Loucy (cell line): ENCODE results near the gene ATXN7L1.

Source experiments
- H2AFZ ChIP-seq: fragments of 200-600 bp; sonication (generic); 2 replicates; pipeline ENCODE4 v1.6.0; 2016; ENCODE audit warnings: antibody characterized with exemption, mild to moderate bottlenecking, low read length, moderate library complexity
- H3F3A ChIP-seq: fragments of 200-600 bp; 2 replicates; pipeline ENCODE4 v1.6.0; 2016; ENCODE audit warnings: antibody characterized with exemption, low read depth, mild to moderate bottlenecking
- H3K27me3 ChIP-seq: fragments of 200-600 bp; sonication (generic); 2 replicates; pipeline ENCODE4 v1.6.1; 2014; ENCODE audit warnings: low read length, mild to moderate bottlenecking; ENCODE audit not compliant: insufficient read depth, poor library complexity, severe bottlenecking
- H3K36me3 ChIP-seq: fragments of 200-600 bp; sonication (generic); 2 replicates; pipeline ENCODE4 v1.6.1; 2016; ENCODE audit warnings: low read length; ENCODE audit not compliant: insufficient read depth
- H3K4me1 ChIP-seq: fragments of 200-600 bp; sonication (generic); 2 replicates; pipeline ENCODE4 v1.5.1; 2014; ENCODE audit warnings: low read length, mild to moderate bottlenecking; ENCODE audit not compliant: insufficient read depth, poor library complexity, severe bottlenecking
- H3K4me2 ChIP-seq: fragments of 200-600 bp; sonication (generic); 2 replicates; pipeline ENCODE4 v1.6.0; 2014; ENCODE audit warnings: antibody characterized with exemption, low read length, low read depth, mild to moderate bottlenecking; ENCODE audit not compliant: poor library complexity, severe bottlenecking
- H3K4me3 ChIP-seq: fragments of 200-600 bp; sonication (generic); 2 replicates; pipeline ENCODE4 v1.5.1; 2014; ENCODE audit warnings: low read length, mild to moderate bottlenecking, mixed read lengths; ENCODE audit not compliant: poor library complexity, severe bottlenecking
- H3K79me2 ChIP-seq: fragments of 200-600 bp; sonication (generic); 2 replicates; pipeline ENCODE4 v1.6.1; 2014; ENCODE audit warnings: low read length; ENCODE audit not compliant: insufficient read depth
- H3K9ac ChIP-seq: fragments of 200-600 bp; sonication (generic); 2 replicates; pipeline ENCODE4 v1.6.0; 2014; ENCODE audit warnings: mild to moderate bottlenecking, low read depth, low read length, moderate library complexity; ENCODE audit not compliant: poor library complexity, severe bottlenecking
- H3K9me2 ChIP-seq: fragments of 200-600 bp; sonication (generic); replicated peaks from 2 replicates; pipeline ENCODE4 v1.6.1; 2016; ENCODE audit warnings: low read depth, low read length, mixed read lengths
- H3K9me3 ChIP-seq: fragments of 200-600 bp; sonication (generic); 2 replicates; pipeline ENCODE4 v1.6.1; 2014; ENCODE audit warnings: mild to moderate bottlenecking, antibody characterized with exemption, low read length, low read depth; ENCODE audit not compliant: insufficient read depth
- H4K20me1 ChIP-seq: fragments of 200-600 bp; sonication (generic); 2 replicates; pipeline ENCODE4 v1.6.0; 2014; ENCODE audit warnings: antibody characterized with exemption, low read length, mild to moderate bottlenecking; ENCODE audit not compliant: insufficient read depth, poor library complexity, severe bottlenecking
- EZH2phosphoT487 ChIP-seq: fragments of 200-600 bp; IDR thresholded peaks from 2 replicates; pipeline ENCODE4 v1.6.1; 2018; ENCODE audit warnings: antibody characterized with exemption, mild to moderate bottlenecking, moderate library complexity, borderline replicate concordance
- TF ChIP-seq, protein P1 (sequence below): fragments of 200-600 bp; sonication (generic); conservative IDR thresholded peaks from 2 replicates; pipeline ENCODE4 v1.5.1; 2014; ENCODE audit warnings: mild to moderate bottlenecking, antibody characterized with exemption, low read length

ATXN7L1 gene

DNA sequence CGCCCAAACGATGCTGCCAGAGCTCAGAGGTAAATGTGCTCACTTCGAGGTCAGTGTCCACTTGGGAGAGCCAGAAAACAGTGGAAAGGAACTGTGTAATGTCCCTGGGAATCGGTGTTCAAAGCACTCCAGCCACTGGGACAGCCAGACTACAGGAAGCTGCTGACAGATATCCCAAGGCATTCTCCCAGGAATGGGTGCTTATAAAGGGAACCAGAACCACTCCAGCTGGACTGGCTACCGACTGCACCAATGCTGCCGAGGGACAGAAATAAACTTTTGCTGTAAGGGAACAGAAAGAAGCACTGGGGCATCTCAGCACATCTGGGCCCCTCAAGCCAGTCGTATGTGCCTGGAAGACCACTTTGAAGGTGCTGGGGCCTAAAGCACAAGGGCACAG is 76.7 kb downstream of the ATXN7L1 start:
- no peak overlapping the region for H3K9ac ChIP-seq
- no peaks in the 10 kb centered on the region for H3K27me3 ChIP-seq
- H3K79me2 ChIP-seq = no peaks in the 10 kb centered on the region
- TF ChIP-seq, protein P1, sequence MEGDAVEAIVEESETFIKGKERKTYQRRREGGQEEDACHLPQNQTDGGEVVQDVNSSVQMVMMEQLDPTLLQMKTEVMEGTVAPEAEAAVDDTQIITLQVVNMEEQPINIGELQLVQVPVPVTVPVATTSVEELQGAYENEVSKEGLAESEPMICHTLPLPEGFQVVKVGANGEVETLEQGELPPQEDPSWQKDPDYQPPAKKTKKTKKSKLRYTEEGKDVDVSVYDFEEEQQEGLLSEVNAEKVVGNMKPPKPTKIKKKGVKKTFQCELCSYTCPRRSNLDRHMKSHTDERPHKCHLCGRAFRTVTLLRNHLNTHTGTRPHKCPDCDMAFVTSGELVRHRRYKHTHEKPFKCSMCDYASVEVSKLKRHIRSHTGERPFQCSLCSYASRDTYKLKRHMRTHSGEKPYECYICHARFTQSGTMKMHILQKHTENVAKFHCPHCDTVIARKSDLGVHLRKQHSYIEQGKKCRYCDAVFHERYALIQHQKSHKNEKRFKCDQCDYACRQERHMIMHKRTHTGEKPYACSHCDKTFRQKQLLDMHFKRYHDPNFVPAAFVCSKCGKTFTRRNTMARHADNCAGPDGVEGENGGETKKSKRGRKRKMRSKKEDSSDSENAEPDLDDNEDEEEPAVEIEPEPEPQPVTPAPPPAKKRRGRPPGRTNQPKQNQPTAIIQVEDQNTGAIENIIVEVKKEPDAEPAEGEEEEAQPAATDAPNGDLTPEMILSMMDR = no peak
- no peak for TF ChIP-seq EZH2phosphoT487
- no peaks in the 10 kb centered on the region for H4K20me1 ChIP-seq
- no peak overlapping the region for H3K4me3 ChIP-seq
- H2AFZ ChIP-seq = no peak overlapping the region
- H3K4me2 ChIP-seq = no peak overlapping the region
- H3K9me3 ChIP-seq = no peaks in the 10 kb centered on the region
- no peaks in the 10 kb centered on the region for H3K4me1 ChIP-seq
- no peaks in the 10 kb centered on the region for H3K36me3 ChIP-seq
- H3F3A ChIP-seq = no peaks in the 10 kb centered on the region
- H3K9me2 ChIP-seq = no peaks in the 10 kb centered on the region

DNA sequence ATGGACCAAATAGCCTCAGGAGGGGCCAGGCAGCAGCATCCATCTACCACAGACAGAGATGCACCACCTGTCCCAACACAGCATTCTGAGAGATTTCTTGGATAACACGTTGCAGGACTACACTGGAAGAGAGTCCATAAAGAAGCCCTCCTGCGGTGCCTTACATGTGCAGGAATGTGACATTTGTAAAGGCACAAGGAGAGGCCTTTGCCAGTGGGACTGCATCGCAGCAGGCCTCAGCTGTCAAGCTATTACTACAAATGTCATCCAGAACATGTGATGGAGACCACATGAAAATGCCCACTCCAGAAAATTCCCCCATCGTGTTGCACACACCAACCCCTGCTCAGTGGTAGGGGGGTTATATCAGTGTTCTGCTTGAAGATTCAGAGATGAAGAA is 77.4 kb downstream of the ATXN7L1 start:
- Histone ChIP-seq H3K27me3 (no peaks in the 10 kb centered on the region), H3K9me3 (no peaks in the 10 kb centered on the region), H3K4me1 (no peaks in the 10 kb centered on the region), H3K79me2 (no peaks in the 10 kb centered on the region), H4K20me1 (no peaks in the 10 kb centered on the region), H3F3A (no peaks in the 10 kb centered on the region), H3K4me3 (no peak overlapping the region), H3K36me3 (no peaks in the 10 kb centered on the region), H3K9ac (no peak overlapping the region), H2AFZ (no peak overlapping the region), H3K9me2 (no peaks in the 10 kb centered on the region), H3K4me2 (no peak overlapping the region)
- TF ChIP-seq, protein P1 = no peak
- no peak for TF ChIP-seq EZH2phosphoT487

- Histone ChIP-seq H3F3A (no peaks in the 10 kb centered on the region), H4K20me1 (no peaks in the 10 kb centered on the region), H3K27me3 (no peaks in the 10 kb centered on the region), H3K9me3 (no peaks in the 10 kb centered on the region), H3K9me2 (no peaks in the 10 kb centered on the region), H3K4me1 (no peaks in the 10 kb centered on the region), H2AFZ (no peak overlapping the region), H3K4me3 (no peak overlapping the region), H3K36me3 (no peaks in the 10 kb centered on the region), H3K4me2 (no peak overlapping the region), H3K9ac (no peak overlapping the region), H3K79me2 (no peaks in the 10 kb centered on the region)
- TF ChIP-seq EZH2phosphoT487 = no peak
Measured at GRCh38 chr7:105797652-105798051, 78.7 kb downstream of the ATXN7L1 start.

GRCh38 chr7:105796365-105796764 is 80.0 kb downstream of the ATXN7L1 start:
- H3K9me3 ChIP-seq = no peaks in the 10 kb centered on the region
- H3K9me2 ChIP-seq = no peaks in the 10 kb centered on the region
- no peak for TF ChIP-seq EZH2phosphoT487
- TF ChIP-seq, protein P1 = no peak
- no peak overlapping the region for H3K9ac ChIP-seq
- H3K36me3 ChIP-seq = no peaks in the 10 kb centered on the region
- no peak overlapping the region for H2AFZ ChIP-seq
- no peaks in the 10 kb centered on the region for H3K4me1 ChIP-seq
- no peak overlapping the region for H3K4me3 ChIP-seq
- H4K20me1 ChIP-seq = no peaks in the 10 kb centered on the region
- no peaks in the 10 kb centered on the region for H3K79me2 ChIP-seq
- H3K27me3 ChIP-seq = no peaks in the 10 kb centered on the region
- no peaks in the 10 kb centered on the region for H3F3A ChIP-seq
- H3K4me2 ChIP-seq = no peak overlapping the region
